ENCODE results near the gene PTPRG. TPM values are rescaled to one million over a fixed set of nuclear protein-coding genes. Genes with fewer than 3 reads are reported as not detected.

Gene PTPRG
- total RNA-seq, 6 experiments from 2014 or later: 29.4 to 34.7 (median 32.7) TPM

GRCh38 chr3:62098646-62099365, 537.4 kb downstream of the PTPRG start:
- H3K4me3 Mint-ChIP-seq: no peak overlapping the region
- H3K27ac Mint-ChIP-seq: no peak overlapping the region
- no peaks in the 10 kb centered on the region for H3K9me3 Mint-ChIP-seq
- DNase-seq: peak; percentile 7
- peaks cover 33% of the 10 kb centered on the region for H3K4me1 Mint-ChIP-seq (ENCODE audit: low read depth)
- H3K36me3 Mint-ChIP-seq (ENCODE audit: low read depth): no peaks in the 10 kb centered on the region
- no peak for TF ChIP-seq CTCF (IDR thresholded peaks at IDR 0.05)
- H3K27me3 Mint-ChIP-seq (ENCODE audit: insufficient read depth): no peaks in the 10 kb centered on the region

GRCh38 chr3:62100282-62100989, 539.1 kb downstream of the PTPRG start:
- H3K27me3 Mint-ChIP-seq (ENCODE audit: insufficient read depth): no peaks in the 10 kb centered on the region
- H3K27ac Mint-ChIP-seq: no peak overlapping the region
- H3K9me3 Mint-ChIP-seq: no peaks in the 10 kb centered on the region
- TF ChIP-seq CTCF (IDR thresholded peaks at IDR 0.05): no peak
- no peak overlapping the region for H3K4me3 Mint-ChIP-seq
- DNase-seq: no peak
- peaks cover 30% of the 10 kb centered on the region for H3K4me1 Mint-ChIP-seq (ENCODE audit: low read depth)
- no peaks in the 10 kb centered on the region for H3K36me3 Mint-ChIP-seq (ENCODE audit: low read depth)

- no peak for TF ChIP-seq CTCF (IDR thresholded peaks at IDR 0.05)
- Mint-ChIP-seq H3K27me3 (ENCODE audit: insufficient read depth) (no peaks in the 10 kb centered on the region), H3K36me3 (ENCODE audit: low read depth) (no peaks in the 10 kb centered on the region), H3K4me3 (no peak overlapping the region), H3K27ac (no peak overlapping the region), H3K9me3 (no peaks in the 10 kb centered on the region), H3K4me1 (ENCODE audit: low read depth) (peaks cover 19% of the 10 kb centered on the region)
- no peak for DNase-seq
Observed at GRCh38 chr3:62101488-62101887, 540.1 kb downstream of the PTPRG start.

GRCh38 chr3:62103531-62103930, 542.2 kb downstream of the PTPRG start:
- TF ChIP-seq CTCF (IDR thresholded peaks at IDR 0.05): no peak
- H3K4me3 Mint-ChIP-seq: no peak overlapping the region
- no peak overlapping the region for H3K27ac Mint-ChIP-seq
- peaks cover under 1% of the 10 kb centered on the region; the same call in 1 of the 2 replicates for H3K27me3 Mint-ChIP-seq (ENCODE audit: insufficient read depth)
- DNase-seq: no peak
- H3K9me3 Mint-ChIP-seq: no peaks in the 10 kb centered on the region
- peaks cover 16% of the 10 kb centered on the region for H3K4me1 Mint-ChIP-seq (ENCODE audit: low read depth)
- no peaks in the 10 kb centered on the region for H3K36me3 Mint-ChIP-seq (ENCODE audit: low read depth)

- Mint-ChIP-seq H3K36me3 (ENCODE audit: low read depth) (peaks cover 5% of the 10 kb centered on the region; the same call in 1 of the 2 replicates), H3K4me1 (ENCODE audit: low read depth) (peaks cover 22% of the 10 kb centered on the region)
- TF ChIP-seq CTCF (IDR thresholded peaks at IDR 0.05): peak; percentile 51
Observed at GRCh38 chr3:62109534-62109933, 548.2 kb downstream of the PTPRG start.

More at GRCh38 chr3:62109534-62109933, 548.2 kb downstream of the PTPRG start:
- peak; percentile 94 for DNase-seq
- Mint-ChIP-seq H3K27ac (peak overlapping the region; percentile 65), H3K4me3 (no peak overlapping the region), H3K27me3 (ENCODE audit: insufficient read depth) (peaks cover 2% of the 10 kb centered on the region; the same call in 1 of the 2 replicates), H3K9me3 (peaks cover 5% of the 10 kb centered on the region; the same call in 1 of the 2 replicates)
